Measurements from ENCODE around the gene GCN1. TPM values are rescaled to one million over a fixed set of nuclear protein-coding genes. Genes with fewer than 3 reads are reported as not detected.

The GCN1 gene
- total and polyA plus RNA-seq, 2 donors from 2014 or later = 12.2 to 77.6 TPM

DNA sequence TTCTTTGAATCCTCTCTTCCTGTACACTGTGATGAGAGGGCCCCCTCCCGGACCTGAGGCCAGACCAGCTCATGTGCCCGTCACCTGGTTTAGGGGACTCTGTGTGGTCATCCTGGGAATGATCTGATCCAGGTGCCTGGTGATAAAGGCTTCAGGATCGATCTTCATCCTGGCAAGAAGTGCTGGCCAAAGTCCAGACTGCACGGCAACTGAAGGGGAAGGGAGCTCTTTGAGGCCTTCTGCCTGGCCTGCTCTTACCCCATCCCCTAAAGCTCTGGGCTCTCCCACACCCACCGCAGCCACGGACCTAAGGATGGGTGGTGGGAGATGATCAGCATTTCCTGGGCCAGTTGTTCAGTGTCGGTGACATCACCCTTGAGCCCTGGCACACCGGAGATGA is 31.8 kb downstream of the GCN1 start:
- H3K27me3 ChIP-seq (ENCODE audit: control insufficient read depth, insufficient read depth, low read length) = no peaks in the 10 kb centered on the region
- peaks cover 2 to 65% (median 48%) of the 10 kb centered on the region in 3 donors for H3K36me3 ChIP-seq (ENCODE audit: control insufficient read depth in 2 of 3, insufficient read depth in 3 of 3, low read length in 3 of 3)
- H3K9ac ChIP-seq (ENCODE audit: low read length in 3 of 3) = no peak overlapping the region
- H3K27ac ChIP-seq (ENCODE audit: low read depth in 2 of 2, low read length in 2 of 2) = no peak overlapping the region
- intact Hi-C loops (cut with DNase I) = no loop called here
- no peaks in the 10 kb centered on the region for H3K9me3 ChIP-seq (ENCODE audit: control insufficient read depth in 2 of 3, insufficient read depth in 1 of 3, low read length in 3 of 3)
- no peak for FAIRE-seq
- H3K4me3 ChIP-seq (ENCODE audit: low read length in 3 of 3) = no peak overlapping the region
- no peak for DNase-seq
- TF ChIP-seq, protein P1, sequence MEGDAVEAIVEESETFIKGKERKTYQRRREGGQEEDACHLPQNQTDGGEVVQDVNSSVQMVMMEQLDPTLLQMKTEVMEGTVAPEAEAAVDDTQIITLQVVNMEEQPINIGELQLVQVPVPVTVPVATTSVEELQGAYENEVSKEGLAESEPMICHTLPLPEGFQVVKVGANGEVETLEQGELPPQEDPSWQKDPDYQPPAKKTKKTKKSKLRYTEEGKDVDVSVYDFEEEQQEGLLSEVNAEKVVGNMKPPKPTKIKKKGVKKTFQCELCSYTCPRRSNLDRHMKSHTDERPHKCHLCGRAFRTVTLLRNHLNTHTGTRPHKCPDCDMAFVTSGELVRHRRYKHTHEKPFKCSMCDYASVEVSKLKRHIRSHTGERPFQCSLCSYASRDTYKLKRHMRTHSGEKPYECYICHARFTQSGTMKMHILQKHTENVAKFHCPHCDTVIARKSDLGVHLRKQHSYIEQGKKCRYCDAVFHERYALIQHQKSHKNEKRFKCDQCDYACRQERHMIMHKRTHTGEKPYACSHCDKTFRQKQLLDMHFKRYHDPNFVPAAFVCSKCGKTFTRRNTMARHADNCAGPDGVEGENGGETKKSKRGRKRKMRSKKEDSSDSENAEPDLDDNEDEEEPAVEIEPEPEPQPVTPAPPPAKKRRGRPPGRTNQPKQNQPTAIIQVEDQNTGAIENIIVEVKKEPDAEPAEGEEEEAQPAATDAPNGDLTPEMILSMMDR (IDR thresholded peaks at IDR 0.05; ENCODE audit: borderline replicate concordance, extremely low read depth, insufficient read depth) = no peak
- no peaks in the 10 kb centered on the region for H3K4me1 ChIP-seq (ENCODE audit: control insufficient read depth in 2 of 3, insufficient read depth in 2 of 3, low read depth in 1 of 3, low read length in 3 of 3)

DNA sequence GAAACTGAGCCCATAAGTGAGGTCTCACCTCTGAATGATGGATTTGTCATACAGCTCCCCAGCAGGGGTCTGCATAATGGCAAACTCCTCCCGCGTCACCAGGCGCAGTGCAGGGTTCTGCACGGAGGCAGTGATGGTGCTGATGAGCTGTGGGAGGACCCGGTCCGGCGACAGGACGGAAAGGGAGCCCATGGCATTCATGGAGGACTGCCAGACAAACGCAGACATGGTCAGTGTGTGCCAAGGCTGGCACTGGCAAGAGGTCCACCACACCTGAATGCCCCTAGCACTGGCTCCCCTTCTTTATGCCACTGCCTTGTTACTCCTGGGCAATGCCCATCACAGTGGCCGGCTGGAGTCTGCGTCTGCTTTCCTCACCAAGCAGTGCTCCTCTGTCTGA is 32.7 kb downstream of the GCN1 start:
- TF ChIP-seq, protein P1 (IDR thresholded peaks at IDR 0.05; ENCODE audit: borderline replicate concordance, extremely low read depth, insufficient read depth) = no peak
- FAIRE-seq (no peak), DNase-seq (no peak)
- H3K36me3 ChIP-seq (ENCODE audit: control insufficient read depth in 2 of 3, insufficient read depth in 3 of 3, low read length in 3 of 3) = peaks cover 2 to 65% (median 55%) of the 10 kb centered on the region in 3 donors
- H3K9me3 ChIP-seq (ENCODE audit: control insufficient read depth in 2 of 3, insufficient read depth in 1 of 3, low read length in 3 of 3) = no peaks in the 10 kb centered on the region
- intact Hi-C loops (cut with DNase I) = no loop called here
- no peaks in the 10 kb centered on the region for H3K4me1 ChIP-seq (ENCODE audit: control insufficient read depth in 2 of 3, insufficient read depth in 2 of 3, low read depth in 1 of 3, low read length in 3 of 3)
- no peak overlapping the region for H3K27ac ChIP-seq (ENCODE audit: low read depth in 2 of 2, low read length in 2 of 2)
- no peaks in the 10 kb centered on the region for H3K27me3 ChIP-seq (ENCODE audit: control insufficient read depth, insufficient read depth, low read length)
- no peak overlapping the region for H3K4me3 ChIP-seq (ENCODE audit: low read length in 3 of 3)
- no peak overlapping the region for H3K9ac ChIP-seq (ENCODE audit: low read length in 3 of 3)

DNA sequence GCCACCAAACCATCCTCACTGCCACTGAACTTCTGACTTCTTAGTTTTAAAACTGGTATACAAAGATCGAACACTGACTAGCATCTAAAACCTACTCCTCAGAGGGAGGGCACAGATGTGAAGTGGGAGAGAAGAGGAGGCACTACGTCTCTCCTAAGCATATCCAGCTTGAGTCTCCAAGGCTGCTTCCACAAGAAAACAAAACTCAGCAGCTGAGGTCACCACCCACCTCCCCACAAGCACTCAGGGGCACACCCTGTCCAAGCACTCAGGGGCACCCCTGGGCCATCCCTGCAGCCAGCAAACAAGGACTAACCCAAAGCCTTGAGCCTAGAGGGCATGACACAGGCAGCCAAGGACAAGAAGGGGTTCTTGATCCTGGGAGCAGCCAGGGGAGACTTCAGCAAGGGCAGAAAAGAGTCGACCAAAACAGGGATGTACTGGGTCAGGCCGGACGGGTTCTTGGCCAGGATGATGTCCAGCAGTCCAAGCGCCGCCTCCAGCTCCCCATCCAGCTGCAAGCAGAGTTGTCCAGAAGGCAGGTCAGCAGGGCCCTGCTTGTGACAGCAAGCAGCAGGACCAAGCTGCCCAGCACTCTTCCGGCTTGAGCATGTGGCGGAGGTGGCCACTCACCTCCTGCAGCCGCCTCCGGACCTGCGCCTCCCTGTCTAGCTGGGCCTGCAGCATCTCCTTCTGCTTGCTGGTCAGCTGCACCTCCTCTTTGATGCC is 34.8 kb downstream of the GCN1 start:
- no peak overlapping the region for H3K9ac ChIP-seq (ENCODE audit: low read length in 3 of 3)
- H3K27ac ChIP-seq (ENCODE audit: low read depth in 2 of 2, low read length in 2 of 2) = no peak overlapping the region
- no peaks in the 10 kb centered on the region for H3K4me1 ChIP-seq (ENCODE audit: control insufficient read depth in 2 of 3, insufficient read depth in 2 of 3, low read depth in 1 of 3, low read length in 3 of 3)
- H3K9me3 ChIP-seq (ENCODE audit: control insufficient read depth in 2 of 3, insufficient read depth in 1 of 3, low read length in 3 of 3) = no peaks in the 10 kb centered on the region
- peaks cover 5 to 75% (median 67%) of the 10 kb centered on the region in 3 donors for H3K36me3 ChIP-seq (ENCODE audit: control insufficient read depth in 2 of 3, insufficient read depth in 3 of 3, low read length in 3 of 3)
- intact Hi-C loops (cut with DNase I) = no loop called here
- no peak for FAIRE-seq
- TF ChIP-seq, protein P1 (IDR thresholded peaks at IDR 0.05; ENCODE audit: borderline replicate concordance, extremely low read depth, insufficient read depth) = no peak
- no peak overlapping the region for H3K4me3 ChIP-seq (ENCODE audit: low read length in 3 of 3)
- no peak for DNase-seq
- no peaks in the 10 kb centered on the region for H3K27me3 ChIP-seq (ENCODE audit: control insufficient read depth, insufficient read depth, low read length)
